HepG2 (cell line): Measurements from ENCODE around the gene SPG7. TPM values are rescaled to one million over a fixed set of nuclear protein-coding genes. Genes with fewer than 3 reads are reported as not detected.

ENCODE experiments used
- ATAC-seq: fragments of 200-7000 bp; cut with Tn5 transposase; 3 replicates; pipeline ENCODE4 v1.9.1; 2020; ENCODE audit warnings: mild to moderate bottlenecking, moderate library complexity
- BruUV-seq: library from RNA; stranded (reverse); fragments of 400-500 nt; replicated peaks from 2 replicates; lab custom pipeline; 2021; lab: Mats Ljungman, UMichigan
- CTCF ChIA-PET: fragments of 300-600 bp; formaldehyde crosslinking; extraction: SDS; loops from one replicate; lab custom pipeline; 2021; ENCODE audit warnings: low total read pairs, inconsistent platforms, low intra/inter-chr PET ratio; lab: Yijun Ruan, JAX
- POLR2A ChIA-PET: fragments of 350-600 bp; sonication (Branson Sonifier 250); formaldehyde crosslinking; loops from one replicate; lab custom pipeline; 2020; ENCODE audit warnings: antibody characterized with exemption, inconsistent platforms; lab: Yijun Ruan, JAX
- DNase-seq: peaks from one replicate; pipeline ENCODE4 v3.0.0-alpha.2; 2015; ENCODE audit warnings: low spot score
- FAIRE-seq: peaks from 3 replicates; lab custom pipeline; 2011; peaks lifted over from hg19 to GRCh38; lab: Jason Lieb, UNC
- H2AFZ ChIP-seq: one replicate; pipeline ENCODE4 v1.6.1; 2011; ENCODE audit warnings: low read length, inconsistent platforms
- H3K27ac ChIP-seq: fragments of 300-600 bp; 3 replicates; pipeline ENCODE4 v1.8.0; 2011; ENCODE audit warnings: mixed run types, mild to moderate bottlenecking, mixed read lengths, low read length, inconsistent platforms; ENCODE audit not compliant: insufficient read depth; ENCODE audit errors: extremely low read length
- H3K27me3 ChIP-seq, 2 experiments: fragments of 200-600 bp in 1 of 2; 2 replicates in 1 of 2; 3 replicates in 1 of 2; pipeline versions ENCODE4 v1.6.0 to v1.8.0; 2011; ENCODE audit warnings: low read length in 2 of 2, mild to moderate bottlenecking in 2 of 2, moderate library complexity in 2 of 2, inconsistent platforms in 1 of 2; ENCODE audit not compliant: insufficient read depth in 2 of 2, control insufficient read depth in 1 of 2
- H3K36me3 ChIP-seq, 2 experiments: fragments of 200-600 bp in 1 of 2; replicated peaks in 1 of 2; 2 replicates in 1 of 2; 3 replicates in 1 of 2; pipeline versions ENCODE4 v1.5.1 to v1.8.0; 2011; ENCODE audit warnings: low read length in 2 of 2, inconsistent platforms in 1 of 2; ENCODE audit not compliant: insufficient read depth in 2 of 2, control insufficient read depth in 1 of 2
- H3K4me1 ChIP-seq: 2 replicates; pipeline ENCODE4 v1.5.1; 2012; ENCODE audit warnings: low read length, inconsistent platforms; ENCODE audit not compliant: insufficient read depth
- H3K4me2 ChIP-seq: 2 replicates; pipeline ENCODE4 v1.6.0; 2011; ENCODE audit warnings: low read depth, low read length, inconsistent platforms
- H3K4me3 ChIP-seq, 3 experiments: fragments of 200-600 bp in 1 of 3; sonication (generic), shearing (Covaris generic) in 1 of 3; replicated peaks in 1 of 3; 2 replicates each; pipeline ENCODE4 v1.5.1; 2011 to 2016; ENCODE audit warnings: low read length in 3 of 3, inconsistent platforms in 2 of 3, low read depth in 2 of 3, mild to moderate bottlenecking in 2 of 3, control low read depth in 1 of 3, mixed read lengths in 1 of 3; ENCODE audit not compliant: insufficient read depth in 1 of 3
- H3K79me2 ChIP-seq: one replicate; pipeline ENCODE4 v1.6.1; 2011; ENCODE audit warnings: low read length, inconsistent platforms; ENCODE audit not compliant: insufficient read depth
- H3K9ac ChIP-seq: 2 replicates; pipeline ENCODE4 v1.6.0; 2011; ENCODE audit warnings: mild to moderate bottlenecking, low read depth, low read length, inconsistent platforms; ENCODE audit not compliant: insufficient read depth
- H3K9me3 ChIP-seq: 2 replicates; pipeline ENCODE4 v1.5.1; 2012; ENCODE audit warnings: mild to moderate bottlenecking, low read length
- H4K20me1 ChIP-seq: 2 replicates; pipeline ENCODE4 v1.6.0; 2011; ENCODE audit warnings: inconsistent platforms, mild to moderate bottlenecking, low read length, moderate library complexity; ENCODE audit not compliant: insufficient read depth
- BCL6 ChIP-seq: IDR thresholded peaks from 2 replicates; pipeline ENCODE4 v1.6.1; 2016; ENCODE audit warnings: missing genetic modification reagents, missing compliant biosample characterization
- CAMTA2 ChIP-seq: sonication (generic); formaldehyde crosslinking; IDR thresholded peaks from 2 replicates; pipeline ENCODE4 v1.4.0; 2020; ENCODE audit warnings: mild to moderate bottlenecking, missing genetic modification reagents, borderline replicate concordance
- CHD4 ChIP-seq: fragments of 200-600 bp; sonication (generic); IDR thresholded peaks from 2 replicates; pipeline ENCODE4 v1.7.0; 2017; ENCODE audit warnings: mild to moderate bottlenecking, low read length, borderline replicate concordance
- HDAC1 ChIP-seq: sonication (generic); formaldehyde crosslinking; IDR thresholded peaks from 2 replicates; pipeline ENCODE4 v1.5.1; 2020; ENCODE audit warnings: mild to moderate bottlenecking, missing genetic modification reagents
- KMT2A ChIP-seq: sonication (generic); formaldehyde crosslinking; IDR thresholded peaks from 2 replicates; pipeline ENCODE4 v1.4.0; 2020; ENCODE audit warnings: missing genetic modification reagents
- MYC ChIP-seq: sonication (generic); formaldehyde crosslinking; IDR thresholded peaks from 2 replicates; pipeline ENCODE4 v1.9.0; 2021; ENCODE audit warnings: missing genetic modification reagents, borderline replicate concordance
- ONECUT2 ChIP-seq: sonication (generic); formaldehyde crosslinking; IDR thresholded peaks from 2 replicates; pipeline ENCODE4 v1.4.0; 2020; ENCODE audit warnings: missing genetic modification reagents
- PAX8 ChIP-seq: sonication (generic); formaldehyde crosslinking; IDR thresholded peaks from 2 replicates; pipeline ENCODE4 v1.8.0; 2022; ENCODE audit warnings: mild to moderate bottlenecking, missing genetic modification reagents, borderline replicate concordance
- SMAD3 ChIP-seq: sonication (generic); formaldehyde crosslinking; IDR thresholded peaks from 2 replicates; pipeline ENCODE4 v1.4.0; 2020; ENCODE audit warnings: missing genetic modification reagents
- SOX13 ChIP-seq, 3 experiments: fragments of 450-650 bp in 1 of 3; sonication (generic) in 1 of 3; formaldehyde crosslinking in 1 of 3; IDR thresholded peaks in 2 of 3; conservative IDR thresholded peaks in 1 of 3; 2 replicates each; pipeline versions ENCODE4 v1.5.0 to v1.6.1; 2016 to 2020; ENCODE audit warnings: antibody characterized with exemption in 1 of 3, mild to moderate bottlenecking in 1 of 3, missing compliant biosample characterization in 1 of 3, missing genetic modification reagents in 1 of 3, moderate library complexity in 1 of 3
- ZFP36 ChIP-seq: fragments of 150-350 bp; IDR thresholded peaks from 2 replicates; pipeline ENCODE4 v1.6.1; 2018; ENCODE audit warnings: borderline replicate concordance, low read length, low read depth; ENCODE audit not compliant: partially characterized antibody
- ZNF350 ChIP-seq: sonication (generic); formaldehyde crosslinking; IDR thresholded peaks from 2 replicates; pipeline ENCODE4 v1.4.0; 2020; ENCODE audit warnings: mild to moderate bottlenecking, low read depth, missing genetic modification reagents, borderline replicate concordance
- whole genome bisulfite sequencing: methylation state at CpG from one replicate; pipeline ENCODE4 v1.1.6; 2017; ENCODE audit warnings: low lambda C conversion rate; 5-methylcytosine and 5-hydroxymethylcytosine counted together
- in situ Hi-C: cut with HindIII; loops from 2 replicates; pipeline ENCODE4 v1.10.0; 2017; ENCODE audit warnings: low pct_unique_long_range_greater_than_20kb; ENCODE audit not compliant: extremely low pct_ligation_motif_present
- intact Hi-C: fragments of 100-400 bp; cut with micrococcal nuclease; formaldehyde crosslinking; loops from one replicate; pipeline ENCODE4 v1.10.0; 2022; ENCODE audit not compliant: unreplicated experiment
- polyA plus RNA-seq, 8 experiments: library from polyadenylated mRNA; depleted of rRNA in 3 of 8; stranded (reverse) in 7 of 8; unstranded in 1 of 8; fragments of >200 nt; fragmentation: Illumina TruSeq in 4 of 8; extraction: Trizol in 4 of 8; gene quantifications; 2 replicates each; pipeline versions ENCODE4 v1.2.1 to v1.2.3, GENCODE V29; 2011 to 2016; ENCODE audit warnings: low read depth in 4 of 8, missing spikeins in 1 of 8, mixed read lengths in 1 of 8; ENCODE audit not compliant: insufficient read depth in 1 of 8
- total RNA-seq, 5 experiments: library from RNA; depleted of rRNA; stranded (reverse); fragments of >200 nt; fragmentation: Illumina TruSeq; extraction: Trizol; gene quantifications; 2 replicates each; pipeline ENCODE4 v1.2.3, GENCODE V29; 2016; ENCODE audit warnings: low read depth in 1 of 5
- TF ChIP-seq, protein P1 (sequence below): sonication (generic); formaldehyde crosslinking; IDR thresholded peaks from 2 replicates; pipeline ENCODE4 v1.4.0; 2020; ENCODE audit warnings: missing genetic modification reagents
- TF ChIP-seq, protein P2 (sequence below): IDR thresholded peaks from 2 replicates; pipeline ENCODE4 v1.6.1; 2016; ENCODE audit warnings: missing compliant biosample characterization, missing genetic modification reagents, borderline replicate concordance
- TF ChIP-seq, protein P3 (sequence below): sonication (generic); formaldehyde crosslinking; IDR thresholded peaks from 2 replicates; pipeline ENCODE4 v1.5.1; 2020; ENCODE audit warnings: mild to moderate bottlenecking, missing genetic modification reagents, borderline replicate concordance

SPG7 gene
- total and polyA plus RNA-seq, 2 of the 13 experiments (the other 11 are each of a cell fraction or from before 2014, with no cell fraction given): 66.0 to 136 TPM

DNA sequence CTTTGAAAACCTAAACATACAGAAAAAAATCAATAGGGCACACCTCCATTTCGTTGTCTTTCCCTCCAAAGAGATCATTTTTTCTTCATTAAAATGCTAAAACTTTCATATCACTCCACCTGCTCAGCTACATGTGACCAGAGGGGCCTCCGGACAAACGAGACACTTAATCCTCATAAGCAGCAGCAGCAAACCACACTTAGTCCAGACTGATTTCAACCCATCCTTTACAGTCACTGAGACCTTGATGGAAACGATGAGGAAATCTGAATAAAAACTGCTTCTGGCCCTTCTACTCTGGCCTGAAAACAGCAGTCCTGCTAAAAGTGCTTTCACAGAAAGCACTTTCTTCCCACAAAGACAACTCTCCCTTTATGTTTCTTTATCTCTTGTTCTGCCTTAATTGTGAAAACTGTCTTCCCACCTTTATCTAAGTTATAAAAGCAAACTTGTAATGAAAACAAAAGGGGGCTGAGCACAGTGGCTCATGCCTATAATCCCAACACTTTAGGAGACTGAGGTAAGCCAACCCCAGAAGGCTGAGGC, 22.4 kb upstream of the SPG7 start:
- peak overlapping the region; percentile 35 for H3K27ac ChIP-seq
- ChIA-PET POLR2A (interaction anchor here (0.6 to 1.3 kb wide), 2 partner anchors 22 to 54 kb away, joined by 3 read pairs; partner anchors contain the start of gene SPG7), CTCF (no interaction called here)
- peak; percentile 72; the same call in 1 of the 2 replicates for TF ChIP-seq ONECUT2 (CRISPR knock-in tag)
- TF ChIP-seq CHD4: no peak
- TF ChIP-seq SOX13 (IDR thresholded peaks at IDR 0.05): no peak
- peak in 1 of 2 experiments; percentile 31; a peak in 1 of 4 replicates for TF ChIP-seq SOX13 (CRISPR knock-in tag; conservative IDR thresholded peaks at IDR 0.05 in 1 of 2, IDR thresholded peaks at IDR 0.05 in 1 of 2)
- no peak for TF ChIP-seq ZNF350 (CRISPR knock-in tag)
- TF ChIP-seq CAMTA2 (CRISPR knock-in tag): no peak
- 0 out of 2 replicates have a peak, but pooled peaks have one; percentile 13 for TF ChIP-seq KMT2A (CRISPR knock-in tag)
- TF ChIP-seq SMAD3 (CRISPR knock-in tag): peak; percentile 48; the same call in 1 of the 2 replicates
- TF ChIP-seq, protein P1, sequence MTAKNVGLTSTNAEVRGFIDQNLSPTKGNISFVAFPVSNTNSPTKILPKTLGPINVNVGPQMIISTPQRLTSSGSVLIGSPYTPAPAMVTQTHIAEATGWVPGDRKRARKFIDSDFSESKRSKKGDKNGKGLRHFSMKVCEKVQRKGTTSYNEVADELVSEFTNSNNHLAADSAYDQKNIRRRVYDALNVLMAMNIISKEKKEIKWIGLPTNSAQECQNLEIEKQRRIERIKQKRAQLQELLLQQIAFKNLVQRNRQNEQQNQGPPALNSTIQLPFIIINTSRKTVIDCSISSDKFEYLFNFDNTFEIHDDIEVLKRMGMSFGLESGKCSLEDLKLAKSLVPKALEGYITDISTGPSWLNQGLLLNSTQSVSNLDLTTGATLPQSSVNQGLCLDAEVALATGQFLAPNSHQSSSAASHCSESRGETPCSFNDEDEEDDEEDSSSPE (CRISPR knock-in tag): 0 out of 2 replicates have a peak, but pooled peaks have one; percentile 19
- 0 out of 2 replicates have a peak, but pooled peaks have one; percentile 34 for TF ChIP-seq HDAC1 (CRISPR knock-in tag)
- TF ChIP-seq ZFP36: no peak
- no peak for TF ChIP-seq MYC
- no peak for TF ChIP-seq PAX8
- TF ChIP-seq, protein P2, sequence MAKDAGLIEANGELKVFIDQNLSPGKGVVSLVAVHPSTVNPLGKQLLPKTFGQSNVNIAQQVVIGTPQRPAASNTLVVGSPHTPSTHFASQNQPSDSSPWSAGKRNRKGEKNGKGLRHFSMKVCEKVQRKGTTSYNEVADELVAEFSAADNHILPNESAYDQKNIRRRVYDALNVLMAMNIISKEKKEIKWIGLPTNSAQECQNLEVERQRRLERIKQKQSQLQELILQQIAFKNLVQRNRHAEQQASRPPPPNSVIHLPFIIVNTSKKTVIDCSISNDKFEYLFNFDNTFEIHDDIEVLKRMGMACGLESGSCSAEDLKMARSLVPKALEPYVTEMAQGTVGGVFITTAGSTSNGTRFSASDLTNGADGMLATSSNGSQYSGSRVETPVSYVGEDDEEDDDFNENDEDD (CRISPR knock-in tag): no peak
- 0 out of 2 replicates have a peak, but pooled peaks have one; percentile 10 for TF ChIP-seq BCL6 (CRISPR knock-in tag)
- TF ChIP-seq, protein P3, sequence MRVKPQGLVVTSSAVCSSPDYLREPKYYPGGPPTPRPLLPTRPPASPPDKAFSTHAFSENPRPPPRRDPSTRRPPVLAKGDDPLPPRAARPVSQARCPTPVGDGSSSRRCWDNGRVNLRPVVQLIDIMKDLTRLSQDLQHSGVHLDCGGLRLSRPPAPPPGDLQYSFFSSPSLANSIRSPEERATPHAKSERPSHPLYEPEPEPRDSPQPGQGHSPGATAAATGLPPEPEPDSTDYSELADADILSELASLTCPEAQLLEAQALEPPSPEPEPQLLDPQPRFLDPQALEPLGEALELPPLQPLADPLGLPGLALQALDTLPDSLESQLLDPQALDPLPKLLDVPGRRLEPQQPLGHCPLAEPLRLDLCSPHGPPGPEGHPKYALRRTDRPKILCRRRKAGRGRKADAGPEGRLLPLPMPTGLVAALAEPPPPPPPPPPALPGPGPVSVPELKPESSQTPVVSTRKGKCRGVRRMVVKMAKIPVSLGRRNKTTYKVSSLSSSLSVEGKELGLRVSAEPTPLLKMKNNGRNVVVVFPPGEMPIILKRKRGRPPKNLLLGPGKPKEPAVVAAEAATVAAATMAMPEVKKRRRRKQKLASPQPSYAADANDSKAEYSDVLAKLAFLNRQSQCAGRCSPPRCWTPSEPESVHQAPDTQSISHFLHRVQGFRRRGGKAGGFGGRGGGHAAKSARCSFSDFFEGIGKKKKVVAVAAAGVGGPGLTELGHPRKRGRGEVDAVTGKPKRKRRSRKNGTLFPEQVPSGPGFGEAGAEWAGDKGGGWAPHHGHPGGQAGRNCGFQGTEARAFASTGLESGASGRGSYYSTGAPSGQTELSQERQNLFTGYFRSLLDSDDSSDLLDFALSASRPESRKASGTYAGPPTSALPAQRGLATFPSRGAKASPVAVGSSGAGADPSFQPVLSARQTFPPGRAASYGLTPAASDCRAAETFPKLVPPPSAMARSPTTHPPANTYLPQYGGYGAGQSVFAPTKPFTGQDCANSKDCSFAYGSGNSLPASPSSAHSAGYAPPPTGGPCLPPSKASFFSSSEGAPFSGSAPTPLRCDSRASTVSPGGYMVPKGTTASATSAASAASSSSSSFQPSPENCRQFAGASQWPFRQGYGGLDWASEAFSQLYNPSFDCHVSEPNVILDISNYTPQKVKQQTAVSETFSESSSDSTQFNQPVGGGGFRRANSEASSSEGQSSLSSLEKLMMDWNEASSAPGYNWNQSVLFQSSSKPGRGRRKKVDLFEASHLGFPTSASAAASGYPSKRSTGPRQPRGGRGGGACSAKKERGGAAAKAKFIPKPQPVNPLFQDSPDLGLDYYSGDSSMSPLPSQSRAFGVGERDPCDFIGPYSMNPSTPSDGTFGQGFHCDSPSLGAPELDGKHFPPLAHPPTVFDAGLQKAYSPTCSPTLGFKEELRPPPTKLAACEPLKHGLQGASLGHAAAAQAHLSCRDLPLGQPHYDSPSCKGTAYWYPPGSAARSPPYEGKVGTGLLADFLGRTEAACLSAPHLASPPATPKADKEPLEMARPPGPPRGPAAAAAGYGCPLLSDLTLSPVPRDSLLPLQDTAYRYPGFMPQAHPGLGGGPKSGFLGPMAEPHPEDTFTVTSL (CRISPR knock-in tag): 0 out of 2 replicates have a peak, but pooled peaks have one; percentile 21

More for the DNA sequence above, 22.4 kb upstream of the SPG7 start:
- Histone ChIP-seq H3K4me1 (peaks cover 77% of the 10 kb centered on the region), H3K9me3 (no peaks in the 10 kb centered on the region), H3K36me3 (peaks cover 6 to 29% of the 10 kb centered on the region in 2 experiments; a peak in 4 of 5 replicates), H2AFZ (no peak overlapping the region), H3K9ac (peak overlapping the region; percentile 17; the same call in 1 of the 2 replicates), H3K4me2 (peak overlapping the region; percentile 51), H3K79me2 (peaks cover 84% of the 10 kb centered on the region), H3K4me3 (peak overlapping the region in 2 of 3 experiments; percentile 11 to 13; a peak in 2 of 6 replicates), H4K20me1 (peaks cover 83% of the 10 kb centered on the region), H3K27me3 (no peaks in the 10 kb centered on the region; a peak in 1 of 5 replicates)
- DNase-seq (no peak), FAIRE-seq (no peak), ATAC-seq (no peak)
- no TSS peak for BruUV-seq
- WGBS: 12% methylated on average over 4 of the region's 4 CpGs
- in situ Hi-C loops: no loop called here
- intact Hi-C loops: loop anchor here (5.0 kb wide), 1 partner anchor 43 kb away; no protein-coding TSS in a partner anchor
